Ovary (tissue), 3 donors: ENCODE results near the gene CLEC5A.

Source experiments
- POLR2A ChIP-seq: fragments of 450-650 bp; IDR thresholded peaks from one replicate; pipeline ENCODE4 v1.6.1; 2017; ENCODE audit warnings: antibody characterized with exemption, mild to moderate bottlenecking, moderate library complexity
- TF ChIP-seq, protein P1 (sequence below), 3 donors: fragments of 450-650 bp in 2 of 3; fragments of 200-600 bp in 1 of 3; IDR thresholded peaks; one replicate each; pipeline versions ENCODE4 v1.5.1 to v1.8.0; 2016 to 2022; ENCODE audit warnings: antibody characterized with exemption in 3 of 3, mild to moderate bottlenecking in 1 of 3
- donor health status: DM: no; HTN: no; CAD: no.

DNA sequence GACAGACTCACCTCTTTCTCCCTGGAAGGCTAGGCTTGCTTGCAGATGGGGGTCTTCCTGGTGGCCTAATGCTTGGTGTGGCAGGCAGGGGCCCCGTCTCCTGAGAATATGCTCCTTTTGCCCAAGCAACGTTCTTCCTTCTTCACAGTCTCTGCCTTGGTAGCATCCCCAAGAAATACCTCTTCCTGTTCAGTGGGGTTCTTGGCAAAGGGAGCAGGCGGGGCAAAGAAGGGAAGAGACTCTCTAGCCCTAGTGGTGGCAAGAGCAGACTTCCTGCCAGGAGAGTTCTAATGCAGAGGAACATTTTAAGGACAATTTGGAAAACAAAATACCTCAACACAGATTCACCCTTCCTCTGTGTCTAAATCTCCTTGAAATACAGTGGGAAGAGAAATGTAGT lies at the start of gene CLEC5A:
- TF ChIP-seq, protein P1, sequence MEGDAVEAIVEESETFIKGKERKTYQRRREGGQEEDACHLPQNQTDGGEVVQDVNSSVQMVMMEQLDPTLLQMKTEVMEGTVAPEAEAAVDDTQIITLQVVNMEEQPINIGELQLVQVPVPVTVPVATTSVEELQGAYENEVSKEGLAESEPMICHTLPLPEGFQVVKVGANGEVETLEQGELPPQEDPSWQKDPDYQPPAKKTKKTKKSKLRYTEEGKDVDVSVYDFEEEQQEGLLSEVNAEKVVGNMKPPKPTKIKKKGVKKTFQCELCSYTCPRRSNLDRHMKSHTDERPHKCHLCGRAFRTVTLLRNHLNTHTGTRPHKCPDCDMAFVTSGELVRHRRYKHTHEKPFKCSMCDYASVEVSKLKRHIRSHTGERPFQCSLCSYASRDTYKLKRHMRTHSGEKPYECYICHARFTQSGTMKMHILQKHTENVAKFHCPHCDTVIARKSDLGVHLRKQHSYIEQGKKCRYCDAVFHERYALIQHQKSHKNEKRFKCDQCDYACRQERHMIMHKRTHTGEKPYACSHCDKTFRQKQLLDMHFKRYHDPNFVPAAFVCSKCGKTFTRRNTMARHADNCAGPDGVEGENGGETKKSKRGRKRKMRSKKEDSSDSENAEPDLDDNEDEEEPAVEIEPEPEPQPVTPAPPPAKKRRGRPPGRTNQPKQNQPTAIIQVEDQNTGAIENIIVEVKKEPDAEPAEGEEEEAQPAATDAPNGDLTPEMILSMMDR (IDR thresholded peaks at IDR 0.05), result no peak
- no peak for TF ChIP-seq POLR2A
